ENCODE data around the gene CEP162. TPM values are rescaled to one million over a fixed set of nuclear protein-coding genes. Genes with fewer than 3 reads are reported as not detected.

CEP162 gene
- total RNA-seq, 2 donors from 2014 or later: 4.5 to 13.1 TPM

- DNase-seq (ENCODE audit: low spot score): no peak
- H3K36me3 ChIP-seq: no peaks in the 10 kb centered on the region
- no peak overlapping the region for H3K4me3 ChIP-seq
- no peak overlapping the region for H3K27ac ChIP-seq
- H3K27me3 ChIP-seq (replicated peaks; ENCODE audit: insufficient read depth): no peaks in the 10 kb centered on the region
- H3K4me1 ChIP-seq (replicated peaks): no peaks in the 10 kb centered on the region
- TF ChIP-seq POLR2A (IDR thresholded peaks at IDR 0.05) (no peak), CTCF (IDR thresholded peaks at IDR 0.05) (no peak), POLR2AphosphoS5 (IDR thresholded peaks at IDR 0.05) (no peak)
- 20% methylated on average over 1 of the region's 1 CpG for WGBS
- no peaks in the 10 kb centered on the region for H3K9me3 ChIP-seq
- intact Hi-C loops (cut with DNase I): no loop called here
Measured at GRCh38 chr6:84103029-84103428, 124.4 kb downstream of the CEP162 start.

GRCh38 chr6:84095156-84095555, 132.3 kb downstream of the CEP162 start:
- H3K36me3 ChIP-seq: no peaks in the 10 kb centered on the region
- no peak overlapping the region for H3K4me3 ChIP-seq
- H3K4me1 ChIP-seq (replicated peaks): no peaks in the 10 kb centered on the region
- no peaks in the 10 kb centered on the region for H3K27me3 ChIP-seq (replicated peaks; ENCODE audit: insufficient read depth)
- DNase-seq (ENCODE audit: low spot score): no peak
- TF ChIP-seq POLR2AphosphoS5 (IDR thresholded peaks at IDR 0.05): no peak
- no peak for TF ChIP-seq CTCF (IDR thresholded peaks at IDR 0.05)
- no peak for TF ChIP-seq POLR2A (IDR thresholded peaks at IDR 0.05)
- H3K9me3 ChIP-seq: no peaks in the 10 kb centered on the region
- H3K27ac ChIP-seq: no peak overlapping the region
- intact Hi-C loops (cut with DNase I): no loop called here

GRCh38 chr6:84093441-84094435, 133.7 kb downstream of the CEP162 start:
- intact Hi-C loops (cut with DNase I): no loop called here
- Histone ChIP-seq H3K27ac (no peak overlapping the region), H3K9me3 (no peaks in the 10 kb centered on the region), H3K36me3 (no peaks in the 10 kb centered on the region), H3K27me3 (replicated peaks; ENCODE audit: insufficient read depth) (no peaks in the 10 kb centered on the region), H3K4me1 (replicated peaks) (no peaks in the 10 kb centered on the region), H3K4me3 (no peak overlapping the region)
- no peak for DNase-seq (ENCODE audit: low spot score)
- TF ChIP-seq POLR2A (IDR thresholded peaks at IDR 0.05) (no peak), POLR2AphosphoS5 (IDR thresholded peaks at IDR 0.05) (no peak), CTCF (IDR thresholded peaks at IDR 0.05) (no peak)
- WGBS: 82% methylated on average over 4 of the region's 4 CpGs

- 69% methylated on average over 3 of the region's 3 CpGs for WGBS
- H3K27ac ChIP-seq: no peak overlapping the region
- no peaks in the 10 kb centered on the region for H3K4me1 ChIP-seq (replicated peaks)
- H3K4me3 ChIP-seq: no peak overlapping the region
- H3K27me3 ChIP-seq (replicated peaks; ENCODE audit: insufficient read depth): no peaks in the 10 kb centered on the region
- H3K9me3 ChIP-seq: no peaks in the 10 kb centered on the region
- TF ChIP-seq CTCF (IDR thresholded peaks at IDR 0.05): no peak
- no peak for TF ChIP-seq POLR2A (IDR thresholded peaks at IDR 0.05)
- no peak for TF ChIP-seq POLR2AphosphoS5 (IDR thresholded peaks at IDR 0.05)
- intact Hi-C loops (cut with DNase I): no loop called here
- no peaks in the 10 kb centered on the region for H3K36me3 ChIP-seq
- no peak for DNase-seq (ENCODE audit: low spot score)
Measured at GRCh38 chr6:84089552-84089951, 137.9 kb downstream of the CEP162 start.

- Histone ChIP-seq H3K27me3 (replicated peaks; ENCODE audit: insufficient read depth) (no peaks in the 10 kb centered on the region), H3K9me3 (no peaks in the 10 kb centered on the region), H3K27ac (no peak overlapping the region), H3K4me3 (no peak overlapping the region), H3K4me1 (replicated peaks) (no peaks in the 10 kb centered on the region), H3K36me3 (no peaks in the 10 kb centered on the region)
- intact Hi-C loops (cut with DNase I): no loop called here
- no peak for TF ChIP-seq CTCF (IDR thresholded peaks at IDR 0.05)
- no peak for TF ChIP-seq POLR2A (IDR thresholded peaks at IDR 0.05)
- TF ChIP-seq POLR2AphosphoS5 (IDR thresholded peaks at IDR 0.05): no peak
- WGBS: 85% methylated on average over 4 of the region's 4 CpGs
- no peak for DNase-seq (ENCODE audit: low spot score)
Measured at GRCh38 chr6:84089081-84089480, 138.4 kb downstream of the CEP162 start.
